Upper lobe of left lung (tissue), 6 donors: Measurements from ENCODE around the gene ADAMTS19. TPM values are rescaled to one million over a fixed set of nuclear protein-coding genes. Genes with fewer than 3 reads are reported as not detected.

ENCODE experiments used
- ATAC-seq, 2 donors: fragments of 200-7000 bp; cut with Tn5 transposase; one replicate each; pipeline ENCODE4 v1.9.1; 2022; ENCODE audit warnings: mild to moderate bottlenecking in 2 of 2, moderate library complexity in 2 of 2; ENCODE audit not compliant: low FRiP score in 2 of 2
- DNase-seq, 2 donors: peaks; one replicate each; pipeline ENCODE4 v3.0.0-alpha.2; 2019 to 2020
- H3K27ac ChIP-seq, 4 donors: fragments of 200-600 bp; sonication (generic); one replicate each; pipeline ENCODE4 v1.5.1; 2016 to 2019
- H3K27me3 ChIP-seq, 4 donors: fragments of 200-600 bp; sonication (generic); one replicate each; pipeline ENCODE4 v1.5.1; 2017 to 2019
- H3K36me3 ChIP-seq, 4 donors: fragments of 200-600 bp; sonication (generic); one replicate each; pipeline ENCODE4 v1.5.1; 2016 to 2019
- H3K4me1 ChIP-seq, 4 donors: fragments of 200-600 bp; sonication (generic); one replicate each; pipeline ENCODE4 v1.5.1; 2018 to 2019
- H3K4me3 ChIP-seq, 4 donors: fragments of 200-600 bp; sonication (generic); one replicate each; pipeline ENCODE4 v1.5.1; 2017 to 2019; ENCODE audit warnings: mild to moderate bottlenecking in 2 of 4, moderate library complexity in 1 of 4
- H3K9me3 ChIP-seq, 4 donors: fragments of 200-600 bp; sonication (generic); one replicate each; pipeline ENCODE4 v1.5.1; 2018 to 2019
- EP300 ChIP-seq, 4 donors: sonication (generic); formaldehyde crosslinking; IDR thresholded peaks; one replicate each; pipeline ENCODE4 v1.5.1; 2017; ENCODE audit warnings: antibody characterized with exemption in 4 of 4, control low read depth in 2 of 4
- POLR2A ChIP-seq, 4 donors: fragments of 450-650 bp; IDR thresholded peaks; one replicate each; pipeline ENCODE4 v1.5.1; 2016 to 2017; ENCODE audit warnings: antibody characterized with exemption in 4 of 4, mild to moderate bottlenecking in 2 of 4
- POLR2AphosphoS5 ChIP-seq, 2 donors: sonication (generic); formaldehyde crosslinking; IDR thresholded peaks; one replicate each; pipeline ENCODE4 v1.5.1; 2017; ENCODE audit warnings: antibody characterized with exemption in 2 of 2
- WGBS, 2 donors: methylation state at CpG; one replicate each; pipeline ENCODE4 v1.1.5; 2017 to 2018; 5-methylcytosine and 5-hydroxymethylcytosine counted together
- total RNA-seq, 6 donors: library from RNA; depleted of rRNA in 4 of 6; stranded (reverse); fragments of >200 nt in 4 of 6; gene quantifications; one replicate each; pipeline versions ENCODE4 v1.1.0 to v1.2.1, GENCODE V29; 2016 to 2021
- TF ChIP-seq, protein P1 (sequence below), 6 experiments: fragments of 450-650 bp in 4 of 6; fragments of 200-600 bp in 2 of 6; sonication (generic) in 2 of 6; IDR thresholded peaks; one replicate each; pipeline ENCODE4 v1.5.1; 2016 to 2019; ENCODE audit warnings: antibody characterized with exemption in 6 of 6
- donor health status: DM: no; HTN: no; CAD: no; lungs with moderate emphysema.
- donor health status: DM: no; HTN: yes; CAD: no; lungs with severe emphysema.

Gene ADAMTS19
- total RNA-seq, 6 donors from 2014 or later, result 0.17 to 0.29 TPM; not detected in 4

DNA sequence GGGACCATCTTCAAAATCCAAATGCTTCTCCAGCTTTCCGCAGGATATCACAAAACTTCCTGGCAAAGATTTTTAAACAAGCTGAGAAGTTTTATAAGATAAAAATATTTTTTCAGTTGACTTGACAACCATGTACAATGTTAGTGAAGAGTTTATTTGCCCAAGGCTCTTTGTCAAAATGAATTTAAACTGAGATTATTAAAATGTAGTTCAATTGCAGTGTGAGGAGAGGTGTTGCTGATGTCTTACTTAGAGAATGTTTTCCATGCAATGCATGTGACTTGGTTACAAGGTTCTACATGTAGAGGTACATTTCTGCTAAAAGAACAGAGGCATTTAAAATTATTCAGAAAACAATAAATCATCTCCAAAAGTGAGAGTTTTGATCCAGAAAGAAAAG lies 156.4 kb downstream of the ADAMTS19 start:
- Histone ChIP-seq H3K4me1 (no peaks in the 10 kb centered on the region), H3K9me3 (no peaks in the 10 kb centered on the region), H3K4me3 (no peak overlapping the region), H3K27me3 (no peaks in the 10 kb centered on the region), H3K36me3 (no peaks in the 10 kb centered on the region), H3K27ac (no peak overlapping the region)
- no peak for TF ChIP-seq POLR2A (IDR thresholded peaks at IDR 0.05)
- TF ChIP-seq, protein P1, sequence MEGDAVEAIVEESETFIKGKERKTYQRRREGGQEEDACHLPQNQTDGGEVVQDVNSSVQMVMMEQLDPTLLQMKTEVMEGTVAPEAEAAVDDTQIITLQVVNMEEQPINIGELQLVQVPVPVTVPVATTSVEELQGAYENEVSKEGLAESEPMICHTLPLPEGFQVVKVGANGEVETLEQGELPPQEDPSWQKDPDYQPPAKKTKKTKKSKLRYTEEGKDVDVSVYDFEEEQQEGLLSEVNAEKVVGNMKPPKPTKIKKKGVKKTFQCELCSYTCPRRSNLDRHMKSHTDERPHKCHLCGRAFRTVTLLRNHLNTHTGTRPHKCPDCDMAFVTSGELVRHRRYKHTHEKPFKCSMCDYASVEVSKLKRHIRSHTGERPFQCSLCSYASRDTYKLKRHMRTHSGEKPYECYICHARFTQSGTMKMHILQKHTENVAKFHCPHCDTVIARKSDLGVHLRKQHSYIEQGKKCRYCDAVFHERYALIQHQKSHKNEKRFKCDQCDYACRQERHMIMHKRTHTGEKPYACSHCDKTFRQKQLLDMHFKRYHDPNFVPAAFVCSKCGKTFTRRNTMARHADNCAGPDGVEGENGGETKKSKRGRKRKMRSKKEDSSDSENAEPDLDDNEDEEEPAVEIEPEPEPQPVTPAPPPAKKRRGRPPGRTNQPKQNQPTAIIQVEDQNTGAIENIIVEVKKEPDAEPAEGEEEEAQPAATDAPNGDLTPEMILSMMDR (IDR thresholded peaks at IDR 0.05), result no peak
- no peak for TF ChIP-seq EP300 (IDR thresholded peaks at IDR 0.05)
- TF ChIP-seq POLR2AphosphoS5 (IDR thresholded peaks at IDR 0.05), result no peak
- 81 to 82% methylated on average over 1 of the region's 1 CpG for WGBS, 2 donors
- ATAC-seq, result no peak
- DNase-seq, result no peak

DNA sequence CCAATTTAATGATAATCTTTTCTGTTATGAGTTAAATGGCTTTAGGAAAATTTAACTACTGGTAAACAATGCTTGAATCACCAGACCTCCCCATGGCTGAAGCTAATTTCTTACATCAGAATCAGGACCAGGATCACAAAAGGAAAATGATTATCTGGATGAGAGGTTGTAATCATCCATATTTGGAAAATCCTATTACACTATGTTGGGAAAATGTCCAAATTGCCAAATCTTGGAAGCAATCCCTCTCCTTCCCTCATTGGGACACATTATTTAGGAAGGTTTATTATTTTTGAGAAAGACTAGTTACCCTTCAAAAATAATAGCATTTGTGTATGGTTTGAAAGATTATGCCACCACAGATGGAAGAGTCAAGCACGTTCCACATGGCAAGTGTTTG lies 157.1 kb downstream of the ADAMTS19 start:
- H3K4me3 ChIP-seq, result no peak overlapping the region
- H3K27me3 ChIP-seq, result no peaks in the 10 kb centered on the region
- no peak overlapping the region for H3K27ac ChIP-seq
- no peak for ATAC-seq
- TF ChIP-seq, protein P1 (IDR thresholded peaks at IDR 0.05), result no peak
- TF ChIP-seq EP300 (IDR thresholded peaks at IDR 0.05), result no peak
- TF ChIP-seq POLR2A (IDR thresholded peaks at IDR 0.05), result no peak
- no peak for TF ChIP-seq POLR2AphosphoS5 (IDR thresholded peaks at IDR 0.05)
- no peaks in the 10 kb centered on the region for H3K4me1 ChIP-seq
- H3K36me3 ChIP-seq, result no peaks in the 10 kb centered on the region
- H3K9me3 ChIP-seq, result no peaks in the 10 kb centered on the region
- DNase-seq, result no peak
- WGBS, 2 donors, result 65 to 87% methylated on average over 1 of the region's 1 CpG

DNA sequence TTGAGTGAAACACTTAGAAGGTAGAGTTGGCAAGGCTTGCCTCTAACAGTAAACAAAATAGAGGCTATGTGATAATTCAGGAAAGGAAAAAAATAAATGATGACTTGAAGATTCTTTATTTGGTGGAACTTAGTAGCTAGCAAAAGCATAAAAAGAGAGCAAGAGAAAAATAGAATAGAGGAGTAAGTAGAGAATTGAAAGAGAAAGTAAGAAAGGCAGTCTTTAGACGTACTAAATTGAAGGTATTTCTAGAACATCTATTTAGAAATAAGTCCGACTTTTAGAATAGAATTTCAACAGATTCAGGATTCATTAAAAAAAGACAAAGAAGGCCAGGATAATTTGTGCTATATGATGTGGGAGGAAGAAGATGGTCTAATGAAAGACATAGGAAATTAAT lies 159.7 kb downstream of the ADAMTS19 start:
- no peak overlapping the region for H3K27ac ChIP-seq
- WGBS, 2 donors, result 64 to 70% methylated on average over 2 of the region's 2 CpGs
- H3K36me3 ChIP-seq, result no peaks in the 10 kb centered on the region
- no peaks in the 10 kb centered on the region for H3K4me1 ChIP-seq
- H3K4me3 ChIP-seq, result no peak overlapping the region
- no peaks in the 10 kb centered on the region for H3K9me3 ChIP-seq
- H3K27me3 ChIP-seq, result no peaks in the 10 kb centered on the region
- no peak for TF ChIP-seq POLR2A (IDR thresholded peaks at IDR 0.05)
- TF ChIP-seq POLR2AphosphoS5 (IDR thresholded peaks at IDR 0.05), result no peak
- TF ChIP-seq EP300 (IDR thresholded peaks at IDR 0.05), result no peak
- TF ChIP-seq, protein P1 (IDR thresholded peaks at IDR 0.05), result no peak
- no peak for DNase-seq
- ATAC-seq, result no peak

DNA sequence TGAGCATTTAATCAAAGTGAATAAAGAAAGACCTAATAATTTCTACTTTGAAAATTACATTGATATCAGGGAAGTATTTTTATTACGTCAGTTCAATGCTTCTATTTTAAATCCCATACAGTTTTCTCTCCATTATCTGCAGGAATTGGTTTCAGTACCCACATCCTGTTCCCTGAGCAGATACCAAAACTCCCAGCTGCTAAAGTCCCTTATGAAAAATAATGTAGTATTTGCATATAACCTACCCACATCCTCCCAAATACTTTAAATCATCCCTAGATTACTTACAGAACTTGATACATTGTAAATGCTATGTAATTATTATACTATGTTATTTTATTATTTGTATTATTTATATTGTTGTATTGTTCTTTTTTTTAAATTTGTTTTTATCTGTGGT lies 162.4 kb downstream of the ADAMTS19 start:
- Histone ChIP-seq H3K4me1 (no peaks in the 10 kb centered on the region), H3K4me3 (no peak overlapping the region), H3K9me3 (no peaks in the 10 kb centered on the region), H3K27ac (no peak overlapping the region), H3K27me3 (no peaks in the 10 kb centered on the region), H3K36me3 (no peaks in the 10 kb centered on the region)
- TF ChIP-seq POLR2AphosphoS5 (IDR thresholded peaks at IDR 0.05) (no peak), EP300 (IDR thresholded peaks at IDR 0.05) (no peak), POLR2A (IDR thresholded peaks at IDR 0.05) (no peak)
- TF ChIP-seq, protein P1 (IDR thresholded peaks at IDR 0.05), result no peak
- 22 to 47% methylated on average over 1 of the region's 1 CpG for WGBS, 2 donors
- no peak for DNase-seq
- no peak for ATAC-seq

DNA sequence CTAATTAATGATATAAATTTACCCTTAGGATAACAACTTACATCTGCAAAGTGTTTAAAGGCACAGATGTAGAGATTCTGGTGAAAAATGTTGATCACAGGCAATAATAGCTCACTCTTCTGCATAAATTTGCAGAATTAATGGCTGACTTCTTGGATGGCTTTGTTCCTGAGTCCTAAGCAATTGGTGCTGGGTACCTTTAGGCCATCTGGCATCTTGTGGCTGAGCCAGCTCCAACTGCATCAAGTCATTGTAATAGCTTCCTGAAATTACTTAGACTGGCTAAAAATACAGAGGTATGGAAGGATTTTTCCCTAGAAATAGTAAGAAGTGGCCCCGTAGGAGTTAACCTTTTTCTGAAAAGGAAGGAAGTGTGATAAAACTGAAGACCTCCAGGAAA lies 169.5 kb downstream of the ADAMTS19 start:
- ATAC-seq (no peak), DNase-seq (no peak)
- no peak overlapping the region for H3K4me3 ChIP-seq
- no peaks in the 10 kb centered on the region for H3K36me3 ChIP-seq
- H3K4me1 ChIP-seq, result no peaks in the 10 kb centered on the region
- H3K27me3 ChIP-seq, result no peaks in the 10 kb centered on the region
- WGBS, 2 donors, result 29 to 31% methylated on average over 1 of the region's 1 CpG
- TF ChIP-seq EP300 (IDR thresholded peaks at IDR 0.05) (no peak), POLR2AphosphoS5 (IDR thresholded peaks at IDR 0.05) (no peak), POLR2A (IDR thresholded peaks at IDR 0.05) (no peak)
- TF ChIP-seq, protein P1 (IDR thresholded peaks at IDR 0.05), result no peak
- peaks cover 0 to 5% (median 0%) of the 10 kb centered on the region in 4 donors for H3K9me3 ChIP-seq
- H3K27ac ChIP-seq, result no peak overlapping the region
